Right lobe of liver (tissue), 4 donors: Measurements from ENCODE around the gene BTBD16.

Experiments
- CTCF ChIP-seq, 4 donors: fragments of 200-600 bp in 3 of 4; fragments of 450-650 bp in 1 of 4; IDR thresholded peaks; one replicate each; pipeline versions ENCODE4 v1.5.1 to v1.8.0; 2016 to 2022; ENCODE audit warnings: antibody characterized with exemption in 4 of 4, mild to moderate bottlenecking in 2 of 4
- POLR2A ChIP-seq: fragments of 450-650 bp; IDR thresholded peaks from one replicate; pipeline ENCODE4 v1.6.1; 2017; ENCODE audit warnings: antibody characterized with exemption, mild to moderate bottlenecking
- donor health status: DM: no; HTN: no; CAD: no.
- donor health status: DM: no; HTN: no; CAD: no.
- donor health status: DM: no; HTN: yes; CAD: no.

GRCh38 chr10:122362031-122362592 lies 91.0 kb downstream of the BTBD16 start:
- TF ChIP-seq CTCF (IDR thresholded peaks at IDR 0.05) (no peak), POLR2A (no peak)
